ENCODE data around the gene NHS. TPM values are rescaled to one million over a fixed set of nuclear protein-coding genes. Genes with fewer than 3 reads are reported as not detected.
"Not testable (repeated sequence)": the region's sequence is repeated elsewhere in the genome, so short reads cannot be mapped to it uniquely, and the experiment has no call there.

NHS gene
- total RNA-seq, 1 donor from 2014 or later: 8.3 TPM

DNA sequence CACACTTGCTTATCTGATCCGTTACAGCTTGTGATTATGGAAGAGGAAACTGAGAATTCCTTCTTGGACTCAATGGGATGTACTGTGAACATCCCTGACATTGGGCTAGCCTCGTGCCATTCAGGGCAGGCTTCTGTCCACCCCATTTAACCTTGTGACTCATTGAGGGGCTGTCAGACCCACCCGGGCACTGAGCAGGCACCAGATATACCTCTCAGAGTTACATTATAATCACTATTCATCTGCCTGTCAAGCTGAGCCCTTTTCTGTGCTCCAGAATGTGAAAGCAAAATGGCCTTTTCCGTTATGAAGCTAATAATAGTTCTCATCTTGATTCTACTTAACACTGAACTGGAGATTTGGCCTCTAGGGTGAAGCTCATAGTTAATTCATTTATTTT lies 191.7 kb downstream of the NHS start:
- Mint-ChIP-seq H3K4me3 (no peak overlapping the region), H3K4me1 (peaks cover 12% of the 10 kb centered on the region), H3K36me3 (no peaks in the 10 kb centered on the region), H3K9me3 (peaks cover 2% of the 10 kb centered on the region), H3K27ac (no peak overlapping the region), H3K27me3 (ENCODE audit: low read depth) (no peaks in the 10 kb centered on the region)
- TF ChIP-seq, protein P1, sequence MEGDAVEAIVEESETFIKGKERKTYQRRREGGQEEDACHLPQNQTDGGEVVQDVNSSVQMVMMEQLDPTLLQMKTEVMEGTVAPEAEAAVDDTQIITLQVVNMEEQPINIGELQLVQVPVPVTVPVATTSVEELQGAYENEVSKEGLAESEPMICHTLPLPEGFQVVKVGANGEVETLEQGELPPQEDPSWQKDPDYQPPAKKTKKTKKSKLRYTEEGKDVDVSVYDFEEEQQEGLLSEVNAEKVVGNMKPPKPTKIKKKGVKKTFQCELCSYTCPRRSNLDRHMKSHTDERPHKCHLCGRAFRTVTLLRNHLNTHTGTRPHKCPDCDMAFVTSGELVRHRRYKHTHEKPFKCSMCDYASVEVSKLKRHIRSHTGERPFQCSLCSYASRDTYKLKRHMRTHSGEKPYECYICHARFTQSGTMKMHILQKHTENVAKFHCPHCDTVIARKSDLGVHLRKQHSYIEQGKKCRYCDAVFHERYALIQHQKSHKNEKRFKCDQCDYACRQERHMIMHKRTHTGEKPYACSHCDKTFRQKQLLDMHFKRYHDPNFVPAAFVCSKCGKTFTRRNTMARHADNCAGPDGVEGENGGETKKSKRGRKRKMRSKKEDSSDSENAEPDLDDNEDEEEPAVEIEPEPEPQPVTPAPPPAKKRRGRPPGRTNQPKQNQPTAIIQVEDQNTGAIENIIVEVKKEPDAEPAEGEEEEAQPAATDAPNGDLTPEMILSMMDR (IDR thresholded peaks at IDR 0.05; ENCODE audit: unreplicated experiment): no peak
- DNase-seq (ENCODE audit: low spot score in 2 of 2, unreplicated experiment in 2 of 2): no peak

DNA sequence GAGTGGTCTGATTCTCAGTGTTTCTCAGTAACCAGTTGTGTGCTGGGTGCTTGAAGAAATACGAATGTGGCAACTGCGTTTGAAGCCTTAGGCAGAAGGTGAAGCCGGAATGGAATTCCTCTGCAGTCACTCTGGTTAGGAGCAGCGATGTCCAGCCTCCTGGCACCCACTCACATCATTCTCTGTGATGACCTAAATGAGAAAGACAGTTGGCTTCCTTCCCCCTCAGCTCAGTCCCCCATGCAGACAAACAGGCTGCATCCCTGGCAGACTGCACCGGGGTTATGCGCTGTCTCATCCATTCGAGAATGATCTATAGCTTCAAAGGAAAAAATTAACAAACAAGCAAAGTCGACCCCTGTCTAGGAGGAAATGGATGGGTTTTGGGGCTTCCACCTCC lies 192.2 kb downstream of the NHS start:
- no peak for DNase-seq (ENCODE audit: low spot score in 2 of 2, unreplicated experiment in 2 of 2)
- Mint-ChIP-seq H3K4me3 (no peak overlapping the region), H3K36me3 (no peaks in the 10 kb centered on the region), H3K9me3 (peaks cover 5% of the 10 kb centered on the region), H3K27me3 (ENCODE audit: low read depth) (peaks cover 2% of the 10 kb centered on the region), H3K4me1 (peaks cover 12% of the 10 kb centered on the region), H3K27ac (peak overlapping the region; percentile 24)
- TF ChIP-seq, protein P1 (IDR thresholded peaks at IDR 0.05; ENCODE audit: unreplicated experiment): no peak

DNA sequence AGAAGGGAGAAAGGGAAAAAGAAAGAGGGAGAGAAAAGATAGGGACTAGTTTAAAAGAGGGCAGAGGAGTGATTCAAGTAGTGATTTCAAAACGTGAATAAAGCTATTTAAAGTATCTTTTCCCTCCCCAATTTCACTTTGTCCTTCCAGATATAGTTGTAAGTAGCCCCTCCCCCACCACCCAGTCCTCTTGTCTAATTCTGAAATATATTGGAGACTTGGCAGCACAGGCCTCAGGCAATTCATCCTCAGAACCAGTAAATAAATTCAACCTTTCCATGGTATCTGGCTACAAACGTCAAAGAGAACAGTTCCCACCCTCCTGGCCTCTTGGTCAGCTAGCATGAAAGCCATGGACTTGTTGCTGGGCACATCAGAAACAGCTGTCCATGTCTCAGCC lies 192.8 kb downstream of the NHS start:
- peak overlapping the region; percentile 48 for H3K27ac Mint-ChIP-seq
- H3K9me3 Mint-ChIP-seq: peaks cover 5% of the 10 kb centered on the region
- peaks cover 12% of the 10 kb centered on the region for H3K4me1 Mint-ChIP-seq
- no peaks in the 10 kb centered on the region for H3K36me3 Mint-ChIP-seq
- TF ChIP-seq, protein P1 (IDR thresholded peaks at IDR 0.05; ENCODE audit: unreplicated experiment): no peak
- no peak for DNase-seq (ENCODE audit: low spot score in 2 of 2, unreplicated experiment in 2 of 2)
- H3K4me3 Mint-ChIP-seq: no peak overlapping the region
- H3K27me3 Mint-ChIP-seq (ENCODE audit: low read depth): peaks cover 5% of the 10 kb centered on the region

DNA sequence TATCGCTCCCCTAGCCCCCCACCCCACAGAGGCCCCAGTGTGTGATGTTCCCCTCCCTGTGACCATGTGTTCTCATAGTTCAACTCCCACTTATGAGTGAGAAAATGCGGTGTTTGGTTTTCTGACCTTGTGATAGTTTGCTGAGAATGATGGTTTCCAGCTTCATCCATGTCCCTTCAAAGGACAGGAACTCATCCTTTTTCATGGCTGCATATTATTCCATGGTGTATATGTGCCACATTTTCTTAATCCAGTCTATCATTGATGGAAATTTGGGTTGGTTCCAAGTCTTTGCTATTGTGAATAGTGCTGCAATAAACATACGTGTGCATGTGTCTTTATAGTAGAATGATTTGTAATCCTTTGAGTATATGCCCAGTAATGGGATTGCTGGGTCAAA lies 193.8 kb downstream of the NHS start:
- not testable (repeated sequence) for H3K4me3 Mint-ChIP-seq; H3K27ac Mint-ChIP-seq; DNase-seq (ENCODE audit: low spot score in 2 of 2, unreplicated experiment in 2 of 2); H3K36me3 Mint-ChIP-seq
- Mint-ChIP-seq H3K9me3 (peaks cover 12% of the 10 kb centered on the region), H3K27me3 (ENCODE audit: low read depth) (peaks cover 10% of the 10 kb centered on the region), H3K4me1 (peaks cover 12% of the 10 kb centered on the region)

DNA sequence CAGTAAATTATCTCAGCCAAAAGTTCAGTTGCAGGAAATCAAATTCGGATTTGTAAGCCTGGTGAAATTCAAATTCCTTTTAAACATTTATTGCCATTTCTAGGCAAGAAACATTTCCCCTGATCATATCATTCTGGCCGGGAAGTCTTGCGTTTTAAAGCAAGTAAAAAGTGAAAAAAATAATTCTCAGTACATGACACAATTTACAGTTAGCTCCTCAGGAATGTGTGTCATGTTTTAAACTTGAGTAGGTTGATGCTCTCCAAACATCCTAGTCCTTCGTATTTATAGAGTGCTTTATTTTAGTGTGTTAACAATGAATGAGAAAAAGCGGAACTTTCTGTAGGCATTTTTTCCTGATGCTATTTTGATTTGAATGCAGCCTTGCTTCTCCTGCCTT lies 204.0 kb downstream of the NHS start:
- H3K4me1 Mint-ChIP-seq: peaks cover 26% of the 10 kb centered on the region
- H3K4me3 Mint-ChIP-seq: no peak overlapping the region
- TF ChIP-seq, protein P1 (IDR thresholded peaks at IDR 0.05; ENCODE audit: unreplicated experiment): no peak
- H3K36me3 Mint-ChIP-seq: no peaks in the 10 kb centered on the region
- no peaks in the 10 kb centered on the region for H3K9me3 Mint-ChIP-seq
- DNase-seq (ENCODE audit: low spot score in 2 of 2, unreplicated experiment in 2 of 2): no peak
- H3K27ac Mint-ChIP-seq: peak overlapping the region; percentile 10
- peaks cover 15% of the 10 kb centered on the region for H3K27me3 Mint-ChIP-seq (ENCODE audit: low read depth)

DNA sequence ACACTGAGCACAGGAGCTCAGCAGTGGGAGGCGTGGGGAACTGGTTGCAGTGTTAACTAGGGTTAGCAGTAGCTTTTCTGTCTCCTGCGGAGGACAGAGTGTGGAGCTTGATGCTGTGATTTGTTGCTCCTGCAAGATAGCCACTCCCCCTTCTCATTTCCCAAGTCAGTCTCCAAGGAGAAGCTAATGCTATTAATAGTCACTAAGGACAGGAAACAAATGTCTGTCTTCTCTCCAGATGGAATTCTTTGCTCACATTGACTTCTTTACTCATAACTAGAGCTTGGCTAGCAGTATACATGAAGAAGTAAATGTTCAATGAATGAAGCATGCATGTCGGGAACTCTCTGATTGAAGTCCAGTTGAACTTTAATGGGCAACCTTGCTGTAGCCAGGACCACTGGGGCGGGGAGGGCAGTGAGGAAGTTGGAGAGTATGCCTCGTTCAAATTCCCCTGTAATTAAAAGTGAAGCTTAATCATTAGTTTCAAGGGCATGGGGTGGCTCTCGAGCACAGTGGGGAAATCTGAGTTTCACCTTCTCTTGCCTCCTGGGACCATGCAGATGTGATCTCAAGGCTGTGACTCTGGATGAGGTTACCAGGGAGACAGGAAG lies 205.6 kb downstream of the NHS start:
- no peak overlapping the region for H3K4me3 Mint-ChIP-seq
- TF ChIP-seq, protein P1 (IDR thresholded peaks at IDR 0.05; ENCODE audit: unreplicated experiment): no peak
- H3K27ac Mint-ChIP-seq: no peak overlapping the region
- H3K9me3 Mint-ChIP-seq: no peaks in the 10 kb centered on the region
- no peaks in the 10 kb centered on the region for H3K36me3 Mint-ChIP-seq
- peaks cover 29% of the 10 kb centered on the region for H3K4me1 Mint-ChIP-seq
- H3K27me3 Mint-ChIP-seq (ENCODE audit: low read depth): peaks cover 12% of the 10 kb centered on the region
- no peak for DNase-seq (ENCODE audit: low spot score in 2 of 2, unreplicated experiment in 2 of 2)

Measured in mesothelial cell of epicardium (in vitro differentiated cells).